Testis (tissue), 3 donors: ENCODE measurements around the gene RAX. TPM values are rescaled to one million over a fixed set of nuclear protein-coding genes. Genes with fewer than 3 reads are reported as not detected.

Experiments
- DNase-seq: peaks from one replicate; pipeline ENCODE4 v3.0.0-alpha.2; 2019
- H3K27ac ChIP-seq, 2 donors: fragments of 200-600 bp; sonication (generic); one replicate each; pipeline ENCODE4 v1.5.1; 2019
- H3K27me3 ChIP-seq: fragments of 200-600 bp; sonication (generic); one replicate; pipeline ENCODE4 v1.5.1; 2019
- H3K36me3 ChIP-seq: fragments of 200-600 bp; sonication (generic); one replicate; pipeline ENCODE4 v1.5.1; 2017; ENCODE audit warnings: low read depth; ENCODE audit errors: missing control alignments
- H3K4me1 ChIP-seq: fragments of 200-600 bp; sonication (generic); one replicate; pipeline ENCODE4 v1.5.1; 2019
- H3K4me3 ChIP-seq, 2 donors: fragments of 200-600 bp; sonication (generic); one replicate each; pipeline ENCODE4 v1.5.1; 2017 to 2019
- H3K9me3 ChIP-seq: fragments of 200-600 bp; sonication (generic); one replicate; pipeline ENCODE4 v1.5.1; 2017
- CTCF ChIP-seq, 3 experiments: fragments of 450-650 bp in 2 of 3; fragments of 200-600 bp in 1 of 3; sonication (generic) in 1 of 3; IDR thresholded peaks; one replicate each; pipeline ENCODE4 v1.5.1; 2016 to 2019; ENCODE audit warnings: antibody characterized with exemption in 3 of 3, mild to moderate bottlenecking in 2 of 3, moderate library complexity in 1 of 3
- POLR2A ChIP-seq: fragments of 450-650 bp; IDR thresholded peaks from one replicate; pipeline ENCODE4 v1.6.1; 2017; ENCODE audit warnings: antibody characterized with exemption, mild to moderate bottlenecking, moderate library complexity
- WGBS, 2 donors: methylation state at CpG; one replicate each; pipeline ENCODE4 v1.1.5; 2018; 5-methylcytosine and 5-hydroxymethylcytosine counted together
- intact Hi-C: fragments of 100-400 bp; cut with DNase I; formaldehyde crosslinking; loops from one replicate; pipeline ENCODE4 v1.15.1; 2023; ENCODE audit warnings: low total_unique reads
- polyA plus RNA-seq: library from polyadenylated mRNA; stranded (reverse); fragments of 350-450 nt; fragmentation: Illumina TruSeq; extraction: RNeasy Lipid Tissue Mini Kit (QIAGEN cat#74804); gene quantifications from one replicate; pipeline ENCODE4 v1.2.3, GENCODE V29; 2014; ENCODE audit warnings: low read depth, low replicate concordance; ENCODE audit not compliant: insufficient read depth
- total RNA-seq, 2 donors: library from RNA; depleted of rRNA; stranded (reverse); fragments of >200 nt; gene quantifications; one replicate each; pipeline ENCODE4 v1.2.3, GENCODE V29; 2016

The RAX gene
- total and polyA plus RNA-seq, 3 donors from 2014 or later = not detected

DNA sequence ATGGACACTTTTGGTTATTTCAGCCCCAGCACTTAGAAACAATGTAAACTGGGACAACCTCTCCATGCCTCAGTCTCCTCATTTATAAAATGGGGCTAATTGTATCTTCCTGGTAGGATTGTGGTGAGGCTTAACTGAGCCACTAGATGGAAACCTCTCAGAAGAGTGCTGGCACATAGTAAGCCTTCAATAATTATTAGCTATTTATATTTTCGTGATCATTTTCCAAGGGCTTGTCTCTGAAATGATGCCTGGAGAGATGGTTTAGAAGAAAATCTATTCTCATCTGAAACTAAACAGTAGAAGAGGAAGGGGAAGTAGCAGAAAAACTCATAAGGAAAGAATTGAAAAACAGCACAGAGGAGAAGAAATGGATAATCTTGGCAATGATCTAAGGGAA, 6.8 kb downstream of the RAX start:
- H3K9me3 ChIP-seq = no peaks in the 10 kb centered on the region
- intact Hi-C loops = no loop called here
- whole genome bisulfite sequencing, 2 donors = 14 to 18% methylated on average over 1 of the region's 1 CpG
- H3K4me3 ChIP-seq = no peak overlapping the region
- peaks cover 4% of the 10 kb centered on the region for H3K27me3 ChIP-seq
- peaks cover 7% of the 10 kb centered on the region for H3K4me1 ChIP-seq
- H3K36me3 ChIP-seq = no peaks in the 10 kb centered on the region
- DNase-seq = no peak
- H3K27ac ChIP-seq = no peak overlapping the region
- TF ChIP-seq POLR2A = no peak
- TF ChIP-seq CTCF (IDR thresholded peaks at IDR 0.05) = no peak

DNA sequence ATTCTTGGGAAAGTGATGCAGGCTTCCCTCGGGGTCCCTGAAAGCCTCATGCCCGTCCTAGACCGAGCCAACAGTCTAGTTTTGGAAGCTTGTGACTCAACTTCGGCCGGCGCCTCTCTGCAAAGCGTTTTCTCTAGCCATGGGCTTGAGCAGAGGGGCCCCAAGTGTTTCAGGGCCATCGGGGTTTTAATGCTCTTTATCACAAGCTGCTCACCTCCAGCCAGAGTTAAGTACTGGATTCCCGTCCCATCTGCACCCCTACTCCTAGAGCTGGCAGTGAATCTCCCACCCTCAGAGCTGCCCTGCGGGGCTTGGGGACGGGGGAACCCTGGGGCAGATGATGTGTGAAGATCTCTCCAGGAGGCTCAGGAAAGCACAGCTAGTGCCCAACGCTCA, 7.3 kb downstream of the RAX start:
- intact Hi-C loops = no loop called here
- DNase-seq = no peak
- 5 to 8% methylated on average over 8 to 12 of the region's 12 CpGs for WGBS, 2 donors
- no peak overlapping the region for H3K27ac ChIP-seq
- peaks cover 7% of the 10 kb centered on the region for H3K4me1 ChIP-seq
- H3K36me3 ChIP-seq = no peaks in the 10 kb centered on the region
- H3K4me3 ChIP-seq = no peak overlapping the region
- TF ChIP-seq POLR2A = no peak
- no peak for TF ChIP-seq CTCF (IDR thresholded peaks at IDR 0.05)
- H3K27me3 ChIP-seq = peaks cover 4% of the 10 kb centered on the region
- no peaks in the 10 kb centered on the region for H3K9me3 ChIP-seq

DNA sequence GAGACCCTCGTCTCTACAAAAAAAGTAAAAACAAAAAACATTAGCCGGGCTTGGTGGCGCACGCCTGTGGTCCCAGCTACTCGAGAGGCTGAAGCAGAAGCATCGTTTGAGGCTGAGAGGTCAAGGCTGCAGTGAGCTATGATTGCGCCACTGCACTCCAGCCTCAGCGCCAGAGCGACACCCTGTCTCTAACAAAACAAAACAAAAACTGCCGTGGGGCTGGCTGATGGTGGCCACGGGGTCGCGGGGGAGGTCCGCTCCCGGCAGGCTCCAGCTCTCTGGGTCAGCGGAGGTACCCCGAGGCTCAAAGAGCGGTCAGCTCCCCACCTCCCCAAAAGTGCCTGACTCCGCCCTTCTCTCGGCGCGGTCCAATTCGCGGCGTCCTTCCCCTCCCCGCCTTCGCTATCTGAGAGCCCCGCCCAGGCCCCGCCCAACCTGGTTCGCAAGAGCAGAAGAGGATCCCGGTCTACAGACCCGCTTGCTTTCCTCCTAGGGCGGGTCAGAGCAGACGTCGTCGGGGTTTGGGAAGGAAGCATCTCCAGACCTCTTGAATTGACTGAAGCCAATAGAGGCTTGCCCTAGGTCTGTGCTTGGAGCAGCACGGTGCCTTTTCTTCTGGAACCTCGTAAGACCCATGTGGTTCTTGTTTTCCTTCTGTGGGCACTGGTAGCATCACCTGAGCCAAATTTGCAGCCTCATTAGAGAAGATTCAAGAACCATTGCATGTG, 7.8 kb downstream of the RAX start:
- peaks cover 7% of the 10 kb centered on the region for H3K4me1 ChIP-seq
- peak overlapping the region in 1 of 2 donors; percentile 12 for H3K4me3 ChIP-seq
- 2% methylated on average over 32 to 38 of the region's 38 CpGs for WGBS, 2 donors
- no peak for TF ChIP-seq POLR2A
- TF ChIP-seq CTCF (IDR thresholded peaks at IDR 0.05) = no peak
- H3K36me3 ChIP-seq = no peaks in the 10 kb centered on the region
- H3K27ac ChIP-seq = no peak overlapping the region
- peaks cover under 1% of the 10 kb centered on the region for H3K27me3 ChIP-seq
- intact Hi-C loops = no loop called here
- DNase-seq = peak; percentile 47
- H3K9me3 ChIP-seq = no peaks in the 10 kb centered on the region

- H3K9me3 ChIP-seq = no peaks in the 10 kb centered on the region
- no peak overlapping the region for H3K4me3 ChIP-seq
- 2% methylated on average over 8 to 40 of the region's 41 CpGs for WGBS, 2 donors
- H3K36me3 ChIP-seq = no peaks in the 10 kb centered on the region
- DNase-seq = no peak
- no peak for TF ChIP-seq CTCF (IDR thresholded peaks at IDR 0.05)
- no peak for TF ChIP-seq POLR2A
- no peaks in the 10 kb centered on the region for H3K27me3 ChIP-seq
- peaks cover 7% of the 10 kb centered on the region for H3K4me1 ChIP-seq
- no peak overlapping the region for H3K27ac ChIP-seq
- intact Hi-C loops = no loop called here
Measured at GRCh38 chr18:59264651-59265245, 8.5 kb downstream of the RAX start.
